ENCODE measurements around the gene MORN1.

DNA sequence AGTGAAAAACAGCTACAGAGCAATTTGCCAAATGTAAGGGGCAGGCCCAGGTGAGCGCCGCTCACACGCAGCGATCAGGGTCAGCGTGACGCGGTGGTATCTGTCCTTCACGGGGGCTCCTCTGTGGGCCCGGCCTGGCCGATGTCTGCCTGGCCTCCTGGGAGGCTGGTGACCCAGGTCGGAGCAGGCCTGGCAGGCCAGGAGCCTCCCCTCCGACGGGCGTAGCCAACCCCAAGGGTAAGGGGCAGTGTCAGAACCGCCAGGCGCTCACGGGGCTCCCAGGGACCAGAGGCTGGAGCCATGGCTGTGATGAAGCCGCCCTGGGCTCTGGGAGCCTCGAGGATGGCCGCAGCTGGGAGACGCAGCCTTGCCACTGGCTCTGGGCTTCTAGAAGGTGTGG, 72.1 kb downstream of the MORN1 start:
- TF ChIP-seq FOXM1 (IDR thresholded peaks at IDR 0.05; ENCODE audit: borderline replicate concordance, low read depth) = no peak
- no peak for TF ChIP-seq YY1 (IDR thresholded peaks at IDR 0.05; ENCODE audit: low read depth)
- TF ChIP-seq, protein P1, sequence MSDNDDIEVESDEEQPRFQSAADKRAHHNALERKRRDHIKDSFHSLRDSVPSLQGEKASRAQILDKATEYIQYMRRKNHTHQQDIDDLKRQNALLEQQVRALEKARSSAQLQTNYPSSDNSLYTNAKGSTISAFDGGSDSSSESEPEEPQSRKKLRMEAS (IDR thresholded peaks at IDR 0.05) = no peak
- TF ChIP-seq, protein P2, sequence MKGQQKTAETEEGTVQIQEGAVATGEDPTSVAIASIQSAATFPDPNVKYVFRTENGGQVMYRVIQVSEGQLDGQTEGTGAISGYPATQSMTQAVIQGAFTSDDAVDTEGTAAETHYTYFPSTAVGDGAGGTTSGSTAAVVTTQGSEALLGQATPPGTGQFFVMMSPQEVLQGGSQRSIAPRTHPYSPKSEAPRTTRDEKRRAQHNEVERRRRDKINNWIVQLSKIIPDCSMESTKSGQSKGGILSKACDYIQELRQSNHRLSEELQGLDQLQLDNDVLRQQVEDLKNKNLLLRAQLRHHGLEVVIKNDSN (IDR thresholded peaks at IDR 0.05) = no peak
- TF ChIP-seq CREB1 (IDR thresholded peaks at IDR 0.05; ENCODE audit: low read depth) = no peak
- no peak for TF ChIP-seq TCF12 (IDR thresholded peaks at IDR 0.05; ENCODE audit: low read depth)
- TF ChIP-seq, protein P3, sequence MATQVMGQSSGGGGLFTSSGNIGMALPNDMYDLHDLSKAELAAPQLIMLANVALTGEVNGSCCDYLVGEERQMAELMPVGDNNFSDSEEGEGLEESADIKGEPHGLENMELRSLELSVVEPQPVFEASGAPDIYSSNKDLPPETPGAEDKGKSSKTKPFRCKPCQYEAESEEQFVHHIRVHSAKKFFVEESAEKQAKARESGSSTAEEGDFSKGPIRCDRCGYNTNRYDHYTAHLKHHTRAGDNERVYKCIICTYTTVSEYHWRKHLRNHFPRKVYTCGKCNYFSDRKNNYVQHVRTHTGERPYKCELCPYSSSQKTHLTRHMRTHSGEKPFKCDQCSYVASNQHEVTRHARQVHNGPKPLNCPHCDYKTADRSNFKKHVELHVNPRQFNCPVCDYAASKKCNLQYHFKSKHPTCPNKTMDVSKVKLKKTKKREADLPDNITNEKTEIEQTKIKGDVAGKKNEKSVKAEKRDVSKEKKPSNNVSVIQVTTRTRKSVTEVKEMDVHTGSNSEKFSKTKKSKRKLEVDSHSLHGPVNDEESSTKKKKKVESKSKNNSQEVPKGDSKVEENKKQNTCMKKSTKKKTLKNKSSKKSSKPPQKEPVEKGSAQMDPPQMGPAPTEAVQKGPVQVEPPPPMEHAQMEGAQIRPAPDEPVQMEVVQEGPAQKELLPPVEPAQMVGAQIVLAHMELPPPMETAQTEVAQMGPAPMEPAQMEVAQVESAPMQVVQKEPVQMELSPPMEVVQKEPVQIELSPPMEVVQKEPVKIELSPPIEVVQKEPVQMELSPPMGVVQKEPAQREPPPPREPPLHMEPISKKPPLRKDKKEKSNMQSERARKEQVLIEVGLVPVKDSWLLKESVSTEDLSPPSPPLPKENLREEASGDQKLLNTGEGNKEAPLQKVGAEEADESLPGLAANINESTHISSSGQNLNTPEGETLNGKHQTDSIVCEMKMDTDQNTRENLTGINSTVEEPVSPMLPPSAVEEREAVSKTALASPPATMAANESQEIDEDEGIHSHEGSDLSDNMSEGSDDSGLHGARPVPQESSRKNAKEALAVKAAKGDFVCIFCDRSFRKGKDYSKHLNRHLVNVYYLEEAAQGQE (IDR thresholded peaks at IDR 0.05; ENCODE audit: low read depth) = no peak
